Fibroblast of the aortic adventitia (primary cell): ENCODE measurements around the gene KIRREL2. TPM values are rescaled to one million over a fixed set of nuclear protein-coding genes. Genes with fewer than 3 reads are reported as not detected.

Experiments
- DNase-seq: peaks from one replicate; pipeline ENCODE4 v3.0.0-alpha.2; 2010; ENCODE audit warnings: low read depth
- H3K4me3 ChIP-seq: 2 replicates; pipeline ENCODE4 v1.5.1; 2011; ENCODE audit warnings: low read depth, mild to moderate bottlenecking, control low read depth, low read length, moderate library complexity
- small RNA-seq: library from RNA; depleted of rRNA; stranded (forward); fragments of <200 nt; gene quantifications from one replicate; pipeline ENCODE3, GENCODE V24; 2012
- total RNA-seq: library from RNA; depleted of rRNA; stranded (reverse); fragments of >200 nt; gene quantifications from 2 replicates; pipeline ENCODE4 v1.2.3, GENCODE V29; 2012; ENCODE audit warnings: low replicate concordance
- TF ChIP-seq, protein P1 (sequence below): IDR thresholded peaks from 2 replicates; pipeline ENCODE4 v1.5.1; 2011; ENCODE audit warnings: mild to moderate bottlenecking, low read length, control low read depth, inconsistent platforms; ENCODE audit not compliant: insufficient read depth

Gene KIRREL2
- total RNA-seq, 1 donor = not detected

DNA sequence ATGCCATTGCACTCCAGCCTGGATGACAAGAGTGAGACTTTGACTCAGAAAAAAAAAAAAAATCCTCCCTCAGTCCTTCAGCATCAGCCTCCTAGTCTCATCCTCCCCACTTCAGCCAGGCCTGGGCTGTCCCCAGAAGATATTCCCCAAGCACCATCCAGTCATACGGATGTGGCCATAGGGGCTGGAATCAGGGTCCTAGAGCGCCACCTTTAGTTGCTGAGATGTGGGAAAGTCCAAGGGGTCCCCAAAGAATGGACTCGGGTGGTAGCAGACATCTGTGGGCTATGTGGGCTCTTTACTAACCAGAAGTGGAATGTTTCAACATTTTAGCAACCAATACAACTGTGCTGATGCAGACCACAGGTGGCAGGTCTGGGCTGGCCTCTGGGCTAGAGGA, 54.5 kb downstream of the KIRREL2 start:
- no peak for DNase-seq
- no peak overlapping the region for H3K4me3 ChIP-seq
- TF ChIP-seq, protein P1, sequence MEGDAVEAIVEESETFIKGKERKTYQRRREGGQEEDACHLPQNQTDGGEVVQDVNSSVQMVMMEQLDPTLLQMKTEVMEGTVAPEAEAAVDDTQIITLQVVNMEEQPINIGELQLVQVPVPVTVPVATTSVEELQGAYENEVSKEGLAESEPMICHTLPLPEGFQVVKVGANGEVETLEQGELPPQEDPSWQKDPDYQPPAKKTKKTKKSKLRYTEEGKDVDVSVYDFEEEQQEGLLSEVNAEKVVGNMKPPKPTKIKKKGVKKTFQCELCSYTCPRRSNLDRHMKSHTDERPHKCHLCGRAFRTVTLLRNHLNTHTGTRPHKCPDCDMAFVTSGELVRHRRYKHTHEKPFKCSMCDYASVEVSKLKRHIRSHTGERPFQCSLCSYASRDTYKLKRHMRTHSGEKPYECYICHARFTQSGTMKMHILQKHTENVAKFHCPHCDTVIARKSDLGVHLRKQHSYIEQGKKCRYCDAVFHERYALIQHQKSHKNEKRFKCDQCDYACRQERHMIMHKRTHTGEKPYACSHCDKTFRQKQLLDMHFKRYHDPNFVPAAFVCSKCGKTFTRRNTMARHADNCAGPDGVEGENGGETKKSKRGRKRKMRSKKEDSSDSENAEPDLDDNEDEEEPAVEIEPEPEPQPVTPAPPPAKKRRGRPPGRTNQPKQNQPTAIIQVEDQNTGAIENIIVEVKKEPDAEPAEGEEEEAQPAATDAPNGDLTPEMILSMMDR = no peak

DNA sequence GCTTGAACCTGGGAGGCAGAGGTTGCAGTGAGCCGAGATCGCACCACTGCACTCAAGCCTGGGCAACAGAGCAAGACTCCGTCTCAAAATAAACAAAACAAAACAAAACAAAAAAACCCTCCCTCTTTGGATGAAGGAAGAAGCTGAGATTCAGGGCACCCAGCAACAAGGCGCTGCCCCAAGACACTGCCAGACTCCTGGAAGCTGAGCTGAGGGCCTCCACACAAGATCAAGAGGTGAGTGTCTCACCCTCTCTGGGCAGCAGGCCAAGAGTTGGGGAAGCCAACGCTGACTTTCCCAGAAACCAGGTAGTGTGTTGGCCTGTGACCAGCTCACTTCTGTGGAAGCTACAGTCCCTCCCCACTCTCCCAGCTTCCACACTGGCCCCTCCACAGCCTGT, 55.1 kb downstream of the KIRREL2 start:
- TF ChIP-seq, protein P1 = no peak
- no peak for DNase-seq
- no peak overlapping the region for H3K4me3 ChIP-seq

DNA sequence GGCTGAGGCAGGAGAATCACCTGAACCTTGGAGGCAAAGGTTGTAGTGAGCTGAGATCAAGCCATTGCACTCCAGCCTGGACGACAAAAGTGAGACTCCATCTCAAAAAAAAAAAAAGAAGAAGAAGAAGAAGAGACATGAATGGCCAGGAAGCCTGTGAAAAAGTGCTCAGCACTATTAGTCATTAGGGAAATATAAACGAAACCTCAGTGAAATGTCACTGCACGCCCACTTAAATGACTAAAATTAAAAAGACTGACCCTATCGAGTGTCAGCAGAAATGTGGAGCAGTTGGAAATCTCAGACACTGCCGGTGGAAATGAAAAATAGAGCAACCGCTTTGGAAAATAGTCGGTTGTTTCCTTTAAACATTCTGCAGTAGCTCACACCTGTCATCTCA, 56.9 kb downstream of the KIRREL2 start:
- H3K4me3 ChIP-seq = no peak overlapping the region
- DNase-seq = no peak
- TF ChIP-seq, protein P1 = no peak

DNA sequence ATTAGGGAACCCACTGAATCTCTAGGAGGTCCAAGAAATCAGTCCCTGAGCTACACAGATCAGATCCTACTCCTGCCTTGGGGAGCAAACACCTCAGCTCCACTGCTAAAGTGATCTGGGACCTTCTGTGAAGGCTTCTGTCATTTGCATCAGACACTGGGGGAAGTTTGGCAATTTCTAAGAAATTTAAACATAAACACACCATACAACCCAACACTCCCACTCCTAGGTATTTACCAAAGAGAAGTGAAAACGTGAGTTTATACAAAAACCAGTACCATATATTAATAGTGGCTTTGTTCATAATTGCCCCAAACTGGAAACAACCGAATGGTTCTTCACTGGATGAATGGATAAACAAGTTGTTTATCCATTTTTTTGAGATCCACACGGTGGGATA, 58.7 kb downstream of the KIRREL2 start:
- TF ChIP-seq, protein P1 = no peak
- H3K4me3 ChIP-seq = no peak overlapping the region
- DNase-seq = no peak

Small RNA genes lying within 50 kb of the gene (small RNA-seq; reads per million reads assigned to genes)
- gene RN7SL402P = not detected

Other genes starting within 250 kb of the KIRREL2 start
- gene HAUS5, start 244.2 kb upstream of the KIRREL2 start, total RNA-seq = 5.7 and 9.9 TPM in 2 replicates
- 43.0 and 65.2 TPM in 2 replicates for gene RBM42, start 227.9 kb upstream of the KIRREL2 start, total RNA-seq
- 0.81 and 1.6 TPM in 2 replicates for gene ETV2, start 215.2 kb upstream of the KIRREL2 start, total RNA-seq
- 104 and 327 TPM in 2 replicates for gene COX6B1, start 208.6 kb upstream of the KIRREL2 start, total RNA-seq
- not detected in 2 replicates for gene UPK1A, start 190.4 kb upstream of the KIRREL2 start, total RNA-seq
- gene ZBTB32, start 152.4 kb upstream of the KIRREL2 start, total RNA-seq = not detected in 2 replicates
- gene KMT2B, start 138.9 kb upstream of the KIRREL2 start, total RNA-seq = 6.8 and 14.9 TPM in 2 replicates
- 1.3 and 1.9 TPM in 2 replicates for gene IGFLR1, start 114.5 kb upstream of the KIRREL2 start, total RNA-seq
- 5.8 and 7.1 TPM in 2 replicates for gene U2AF1L4, start 111.5 kb upstream of the KIRREL2 start, total RNA-seq
- 14.7 and 19.5 TPM in 2 replicates for gene PSENEN, start 111.3 kb upstream of the KIRREL2 start, total RNA-seq
- 5.4 and 15.3 TPM in 2 replicates for gene LIN37, start 108.3 kb upstream of the KIRREL2 start, total RNA-seq
- gene HSPB6, start 99.9 kb upstream of the KIRREL2 start, total RNA-seq = 297 and 713 TPM in 2 replicates
- 4.5 and 10.8 TPM in 2 replicates for gene PROSER3, start 98.7 kb upstream of the KIRREL2 start, total RNA-seq
- gene ARHGAP33, start 81.3 kb upstream of the KIRREL2 start, total RNA-seq = 5.3 and 7.4 TPM in 2 replicates
- not detected in 2 replicates for gene PRODH2, start 44.1 kb upstream of the KIRREL2 start, total RNA-seq
- not detected in 2 replicates for gene NPHS1, start 4.4 kb upstream of the KIRREL2 start, total RNA-seq
- 4.1 and 8.6 TPM in 2 replicates for gene APLP1, start 11.7 kb downstream of the KIRREL2 start, total RNA-seq
- gene NFKBID, start 43.6 kb downstream of the KIRREL2 start, total RNA-seq = 2.5 and 3.7 TPM in 2 replicates
- gene HCST, start 45.6 kb downstream of the KIRREL2 start, total RNA-seq = 0.81 and 2.7 TPM in 2 replicates
- gene TYROBP, start 51.4 kb downstream of the KIRREL2 start, total RNA-seq = not detected in 2 replicates
- 5.9 and 9.3 TPM in 2 replicates for gene LRFN3, start 79.5 kb downstream of the KIRREL2 start, total RNA-seq
- gene SDHAF1, start 138.3 kb downstream of the KIRREL2 start, total RNA-seq = 12.7 and 38.7 TPM in 2 replicates
- gene SYNE4, start 151.9 kb downstream of the KIRREL2 start, total RNA-seq = not detected in 2 replicates
- 14.2 and 15.5 TPM in 2 replicates for gene ALKBH6, start 157.3 kb downstream of the KIRREL2 start, total RNA-seq
- gene CLIP3, start 176.0 kb downstream of the KIRREL2 start, total RNA-seq = 7.4 and 20.1 TPM in 2 replicates
- 2.5 and 4.1 TPM in 2 replicates for gene THAP8, start 197.4 kb downstream of the KIRREL2 start, total RNA-seq
- 0.25 and 10.1 TPM in 2 replicates for gene WDR62, start 198.0 kb downstream of the KIRREL2 start, total RNA-seq